Activated CD8-positive, alpha-beta memory T cell treated with anti-CD3 and anti-CD28 coated beads, Interleukin-2, amount 50 U/mL, for 1 hour (primary cell): ENCODE data around the gene FOXP2.

ENCODE experiments used
- DNase-seq: peaks from one replicate; pipeline ENCODE4 v3.0.0-alpha.2; 2020; ENCODE audit errors: extremely low read depth

Gene FOXP2

GRCh38 chr7:114720725-114721124, 306.1 kb downstream of the FOXP2 start:
- no peak for DNase-seq

- no peak for DNase-seq
These were observed 307.9 kb downstream of the FOXP2 start for GRCh38 chr7:114722562-114722961.

GRCh38 chr7:114723308-114723707, 308.7 kb downstream of the FOXP2 start:
- no peak for DNase-seq

GRCh38 chr7:114740095-114740494, 325.5 kb downstream of the FOXP2 start:
- no peak for DNase-seq

- no peak for DNase-seq
These were observed 326.3 kb downstream of the FOXP2 start for GRCh38 chr7:114740941-114741340.

- no peak for DNase-seq
These were observed 327.3 kb downstream of the FOXP2 start for GRCh38 chr7:114741911-114742310.
